Ishikawa (cell line): ENCODE measurements around the gene TRPM3.

Experiments
- CREB1 ChIP-seq: IDR thresholded peaks from 2 replicates; pipeline ENCODE4 v1.6.1; 2012; ENCODE audit warnings: low read depth
- REST ChIP-seq: IDR thresholded peaks from 2 replicates; pipeline ENCODE4 v1.6.1; 2012; ENCODE audit warnings: low read depth, mild to moderate bottlenecking
- ZBTB7A ChIP-seq: IDR thresholded peaks from 2 replicates; pipeline ENCODE4 v1.6.1; 2012; ENCODE audit warnings: low read depth

GRCh38 chr9:71097671-71098070 is 23.8 kb downstream of the TRPM3 start:
- TF ChIP-seq ZBTB7A (no peak), REST (no peak), CREB1 (no peak)
